CD4-positive, CD25-positive, alpha-beta regulatory T cell (primary cell): ENCODE results near the gene LRRC61. TPM values are rescaled to one million over a fixed set of nuclear protein-coding genes. Genes with fewer than 3 reads are reported as not detected.
A peak's percentile ranks its signal among the peaks of the same experiment; 100 is the strongest.

ENCODE experiments used
- ATAC-seq, 2 donors: fragments of 150-1000 bp; cut with Tn5 transposase; one replicate each; pipeline ENCODE4 v1.10.0; 2021; ENCODE audit warnings: low read depth in 2 of 2, moderate number of reproducible peaks in 2 of 2, moderate library complexity in 1 of 2
- DNase-seq, 3 donors: peaks; one replicate each; pipeline versions ENCODE4 v3.0.0 to v3.0.0-alpha.2; 2012 to 2022; ENCODE audit warnings: mixed read lengths in 1 of 3
- H3K27ac ChIP-seq: one replicate; pipeline ENCODE4 v1.7.0; 2013; ENCODE audit warnings: mild to moderate bottlenecking, low read length; ENCODE audit not compliant: insufficient read depth, poor library complexity, severe bottlenecking
- H3K27me3 ChIP-seq: one replicate; pipeline ENCODE4 v1.7.0; 2013; ENCODE audit warnings: low read length; ENCODE audit not compliant: control insufficient read depth, insufficient read depth
- H3K36me3 ChIP-seq: one replicate; pipeline ENCODE4 v1.7.0; 2013; ENCODE audit warnings: mild to moderate bottlenecking, low read length, moderate library complexity; ENCODE audit not compliant: control insufficient read depth, insufficient read depth
- H3K4me1 ChIP-seq: 2 replicates; pipeline ENCODE4 v1.7.0; 2013; ENCODE audit warnings: mild to moderate bottlenecking, low read length; ENCODE audit not compliant: insufficient read depth, control insufficient read depth, poor library complexity, severe bottlenecking
- H3K4me3 ChIP-seq: one replicate; pipeline ENCODE4 v1.7.0; 2013; ENCODE audit warnings: low read depth, mild to moderate bottlenecking, low read length, moderate library complexity
- H3K9me3 ChIP-seq, 2 experiments: 1 replicate in 1 of 2; 2 replicates in 1 of 2; pipeline ENCODE4 v1.7.0; 2013; ENCODE audit warnings: low read length in 2 of 2, mild to moderate bottlenecking in 1 of 2, moderate library complexity in 1 of 2; ENCODE audit not compliant: control insufficient read depth in 2 of 2
- H3K27ac Mint-ChIP-seq, 3 donors: one replicate each; pipeline ENCODE4 v1.8.0; 2020 to 2022; ENCODE audit warnings: mild to moderate bottlenecking in 3 of 3, mixed read lengths in 3 of 3, moderate library complexity in 2 of 3
- H3K27me3 Mint-ChIP-seq: one replicate; pipeline ENCODE4 v1.8.0; 2022; ENCODE audit warnings: mild to moderate bottlenecking, mixed read lengths
- H3K36me3 Mint-ChIP-seq: one replicate; pipeline ENCODE4 v1.8.0; 2020; ENCODE audit warnings: mixed read lengths
- H3K4me1 Mint-ChIP-seq, 4 donors: one replicate each; pipeline ENCODE4 v1.8.0; 2020 to 2022; ENCODE audit warnings: mixed read lengths in 4 of 4, mild to moderate bottlenecking in 1 of 4
- H3K4me3 Mint-ChIP-seq, 4 donors: one replicate each; pipeline ENCODE4 v1.8.0; 2020 to 2022; ENCODE audit warnings: mild to moderate bottlenecking in 4 of 4, mixed read lengths in 4 of 4, moderate library complexity in 3 of 4
- H3K9me3 Mint-ChIP-seq, 7 donors: one replicate each; pipeline ENCODE4 v1.8.0; 2020 to 2022; ENCODE audit warnings: mixed read lengths in 7 of 7, mild to moderate bottlenecking in 3 of 7, moderate library complexity in 2 of 7
- polyA plus RNA-seq, 4 donors: library from polyadenylated mRNA; unstranded; fragments of 300-500 nt; fragmentation: Illumina TruSeq; gene quantifications; one replicate each; pipeline ENCODE4 v1.2.3, GENCODE V29; 2021
- total RNA-seq: library from RNA; stranded (reverse); gene quantifications from one replicate; pipeline ENCODE4 v1.2.3, GENCODE V29; 2022

The LRRC61 gene
- total and polyA plus RNA-seq, 5 donors from 2014 or later = 10.7 to 33.1 (median 25.5) TPM

DNA sequence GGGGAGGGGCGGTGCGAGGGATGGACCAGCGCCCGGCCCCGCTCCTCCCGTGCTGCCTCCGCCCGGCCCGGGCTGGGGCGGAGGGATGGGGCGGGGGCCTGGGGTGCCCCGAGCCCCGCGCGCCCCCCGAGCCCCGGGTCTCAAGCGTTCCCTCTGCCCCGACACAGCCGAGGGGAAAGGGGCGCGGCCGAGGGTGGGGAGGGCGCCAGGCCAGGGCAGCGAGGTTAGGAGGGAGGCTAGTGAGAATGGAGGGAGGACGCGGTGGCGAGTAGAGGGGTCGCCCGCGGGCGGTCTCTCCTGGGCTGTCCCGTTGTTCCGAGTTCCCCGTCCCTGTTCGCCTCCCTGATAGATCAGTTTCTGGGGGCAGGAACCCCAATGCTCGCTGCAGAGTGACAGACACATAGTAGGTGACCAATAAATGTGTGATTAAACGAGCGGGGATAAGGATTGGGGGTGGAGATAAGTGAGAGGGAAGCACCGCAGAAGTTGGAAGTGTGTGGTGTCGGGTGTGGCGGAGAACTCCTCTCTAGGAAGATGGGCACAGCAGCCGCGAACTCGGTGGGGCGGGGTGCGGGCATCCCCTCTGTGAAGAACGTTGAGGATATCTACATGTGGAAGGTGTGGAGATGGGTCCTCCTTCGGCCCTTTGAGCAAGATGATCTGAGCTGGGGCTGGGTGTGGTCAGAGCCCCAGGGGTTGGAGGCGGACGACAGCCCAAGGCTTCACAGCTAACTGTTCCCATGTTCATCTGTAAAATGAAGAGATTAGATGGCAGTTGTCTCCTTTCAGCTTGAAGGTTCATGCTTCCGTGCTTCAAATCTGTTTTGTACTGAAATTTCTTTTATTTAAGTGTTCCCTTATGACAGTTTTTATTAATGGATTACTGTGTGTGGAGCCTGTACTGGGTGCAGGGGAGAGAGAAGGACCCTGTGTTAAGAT is 56.6 kb downstream of the LRRC61 start:
- no peaks in the 10 kb centered on the region for H3K27me3 ChIP-seq
- H3K4me1 ChIP-seq = peaks cover 30% of the 10 kb centered on the region
- H3K9me3 ChIP-seq = no peaks in the 10 kb centered on the region
- Mint-ChIP-seq H3K4me3 (peak overlapping the region; percentile 90 to 95 (median 92)), H3K27me3 (no peaks in the 10 kb centered on the region), H3K27ac (peak overlapping the region; percentile 16 to 86 (median 79)), H3K4me1 (peaks cover 13 to 59% (median 45%) of the 10 kb centered on the region in 4 donors), H3K9me3 (no peaks in the 10 kb centered on the region), H3K36me3 (no peaks in the 10 kb centered on the region)
- H3K36me3 ChIP-seq = no peaks in the 10 kb centered on the region
- H3K4me3 ChIP-seq = peak overlapping the region; percentile 78
- peak in 1 of 2 donors; percentile 26 for ATAC-seq
- DNase-seq = no peak
- H3K27ac ChIP-seq = peak overlapping the region; percentile 60

DNA sequence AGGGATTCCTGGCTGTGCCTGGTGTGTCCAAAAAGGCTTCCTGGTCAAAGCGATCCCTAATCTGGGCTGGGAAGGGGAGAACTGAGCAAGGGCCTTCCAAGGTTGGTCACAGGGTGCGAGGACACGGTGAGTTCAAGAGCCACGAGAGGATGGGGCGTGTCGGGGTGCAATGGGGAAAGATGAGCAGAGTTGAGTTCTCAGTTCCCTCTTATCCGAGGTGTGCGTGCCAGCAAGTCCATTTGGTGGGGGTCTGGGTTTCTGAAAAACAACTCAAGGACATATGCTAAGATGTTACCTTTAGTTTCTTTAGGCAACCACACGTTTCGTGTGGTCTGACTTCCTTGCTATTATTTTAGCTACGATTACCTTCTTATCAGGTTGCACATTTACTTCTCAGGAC is 57.3 kb downstream of the LRRC61 start:
- H3K4me3 Mint-ChIP-seq = peak overlapping the region; percentile 56 to 93 (median 90)
- H3K4me1 Mint-ChIP-seq = peaks cover 13 to 55% (median 42%) of the 10 kb centered on the region in 4 donors
- H3K27ac Mint-ChIP-seq = peak overlapping the region; percentile 16 to 86 (median 79)
- Histone ChIP-seq H3K27me3 (no peaks in the 10 kb centered on the region), H3K4me3 (peak overlapping the region; percentile 78), H3K27ac (no peak overlapping the region), H3K9me3 (no peaks in the 10 kb centered on the region), H3K36me3 (no peaks in the 10 kb centered on the region), H3K4me1 (peaks cover 30% of the 10 kb centered on the region)
- no peaks in the 10 kb centered on the region for H3K9me3 Mint-ChIP-seq
- no peaks in the 10 kb centered on the region for H3K36me3 Mint-ChIP-seq
- ATAC-seq (no peak), DNase-seq (no peak)
- H3K27me3 Mint-ChIP-seq = no peaks in the 10 kb centered on the region

DNA sequence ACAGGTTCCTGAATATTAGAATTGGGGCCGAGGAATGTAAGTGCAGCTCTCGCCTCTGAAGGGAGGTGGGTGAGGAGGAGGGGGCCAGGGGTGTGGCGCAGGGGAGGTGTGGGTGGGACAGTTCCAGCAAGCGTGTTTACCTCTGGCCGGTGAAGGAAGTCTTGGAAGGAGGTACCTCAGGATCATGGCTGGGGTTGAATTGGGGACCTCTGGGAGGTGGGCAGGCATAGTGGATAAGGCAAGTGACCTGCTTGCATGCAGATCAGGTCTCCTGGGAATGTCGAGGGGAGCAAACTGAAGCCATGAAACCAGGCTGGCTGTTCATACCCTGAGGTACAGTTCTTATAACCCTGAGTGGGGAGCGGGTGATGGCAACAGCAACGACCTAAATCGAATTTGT is 57.9 kb downstream of the LRRC61 start:
- H3K27ac ChIP-seq = no peak overlapping the region
- no peak overlapping the region for H3K4me3 ChIP-seq
- no peaks in the 10 kb centered on the region for H3K9me3 ChIP-seq
- peak overlapping the region in 2 of 4 donors; percentile 52 to 91 for H3K4me3 Mint-ChIP-seq
- peaks cover 9 to 50% (median 37%) of the 10 kb centered on the region in 4 donors for H3K4me1 Mint-ChIP-seq
- ATAC-seq = no peak
- H3K9me3 Mint-ChIP-seq = no peaks in the 10 kb centered on the region
- H3K36me3 Mint-ChIP-seq = no peaks in the 10 kb centered on the region
- H3K27me3 Mint-ChIP-seq = no peaks in the 10 kb centered on the region
- no peak overlapping the region for H3K27ac Mint-ChIP-seq
- peaks cover 30% of the 10 kb centered on the region for H3K4me1 ChIP-seq
- no peaks in the 10 kb centered on the region for H3K27me3 ChIP-seq
- H3K36me3 ChIP-seq = no peaks in the 10 kb centered on the region
- DNase-seq = no peak

GRCh38 chr7:150381785-150382122 is 58.6 kb downstream of the LRRC61 start:
- H3K27ac ChIP-seq = no peak overlapping the region
- H3K9me3 ChIP-seq = no peaks in the 10 kb centered on the region
- peak overlapping the region in 1 of 4 donors; percentile 68 for H3K4me3 Mint-ChIP-seq
- peaks cover 6 to 44% (median 32%) of the 10 kb centered on the region in 4 donors for H3K4me1 Mint-ChIP-seq
- ATAC-seq (no peak), DNase-seq (no peak)
- H3K4me3 ChIP-seq = no peak overlapping the region
- H3K27ac Mint-ChIP-seq = no peak overlapping the region
- no peaks in the 10 kb centered on the region for H3K36me3 Mint-ChIP-seq
- H3K4me1 ChIP-seq = peaks cover 30% of the 10 kb centered on the region
- H3K9me3 Mint-ChIP-seq = no peaks in the 10 kb centered on the region
- H3K27me3 ChIP-seq = no peaks in the 10 kb centered on the region
- no peaks in the 10 kb centered on the region for H3K36me3 ChIP-seq
- no peaks in the 10 kb centered on the region for H3K27me3 Mint-ChIP-seq

- DNase-seq (no peak), ATAC-seq (no peak)
- no peaks in the 10 kb centered on the region for H3K9me3 ChIP-seq
- H3K27me3 ChIP-seq = no peaks in the 10 kb centered on the region
- H3K27ac ChIP-seq = no peak overlapping the region
- Mint-ChIP-seq H3K27me3 (no peaks in the 10 kb centered on the region), H3K9me3 (no peaks in the 10 kb centered on the region), H3K4me1 (peaks cover 6 to 43% (median 31%) of the 10 kb centered on the region in 4 donors), H3K36me3 (no peaks in the 10 kb centered on the region), H3K4me3 (peak overlapping the region in 3 of 4 donors; percentile 31 to 78 (median 68)), H3K27ac (peak overlapping the region in 1 of 3 donors; percentile 54)
- no peak overlapping the region for H3K4me3 ChIP-seq
- no peaks in the 10 kb centered on the region for H3K36me3 ChIP-seq
- H3K4me1 ChIP-seq = peaks cover 30% of the 10 kb centered on the region
Measured at GRCh38 chr7:150382123-150382843, 59.1 kb downstream of the LRRC61 start.

DNA sequence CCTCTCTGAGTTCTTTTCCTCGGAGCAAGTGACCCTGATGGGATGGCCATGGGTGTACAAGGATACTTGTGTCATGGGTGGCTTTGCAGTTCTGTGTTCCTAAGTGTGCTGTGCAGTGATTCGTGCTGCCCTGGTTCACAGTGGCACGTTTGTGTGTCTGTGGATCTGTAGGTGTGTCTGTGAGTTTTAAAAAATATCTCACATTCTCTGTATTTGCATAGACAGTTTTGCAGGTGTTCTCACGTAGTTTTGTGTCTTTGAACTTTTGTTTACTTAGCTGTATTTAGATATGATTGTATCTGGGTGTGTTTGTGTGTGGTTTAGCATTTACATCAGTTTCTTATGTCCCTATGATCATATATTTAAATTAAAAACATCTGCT is 59.7 kb downstream of the LRRC61 start:
- H3K36me3 ChIP-seq = no peaks in the 10 kb centered on the region
- H3K9me3 Mint-ChIP-seq = no peaks in the 10 kb centered on the region
- H3K9me3 ChIP-seq = no peaks in the 10 kb centered on the region
- H3K4me1 Mint-ChIP-seq = peaks cover 6 to 38% (median 28%) of the 10 kb centered on the region in 4 donors
- DNase-seq (no peak), ATAC-seq (no peak)
- H3K36me3 Mint-ChIP-seq = no peaks in the 10 kb centered on the region
- H3K4me1 ChIP-seq = peaks cover 27% of the 10 kb centered on the region
- no peak overlapping the region for H3K27ac ChIP-seq
- peak overlapping the region in 1 of 3 donors; percentile 54 for H3K27ac Mint-ChIP-seq
- no peaks in the 10 kb centered on the region for H3K27me3 Mint-ChIP-seq
- no peak overlapping the region for H3K4me3 ChIP-seq
- peak overlapping the region in 3 of 4 donors; percentile 31 to 78 (median 61) for H3K4me3 Mint-ChIP-seq
- H3K27me3 ChIP-seq = no peaks in the 10 kb centered on the region

- Mint-ChIP-seq H3K4me1 (peaks cover 6 to 31% (median 24%) of the 10 kb centered on the region in 4 donors), H3K9me3 (no peaks in the 10 kb centered on the region), H3K27ac (peak overlapping the region in 1 of 3 donors; percentile 69), H3K36me3 (no peaks in the 10 kb centered on the region), H3K4me3 (no peak overlapping the region), H3K27me3 (no peaks in the 10 kb centered on the region)
- H3K9me3 ChIP-seq = no peaks in the 10 kb centered on the region
- no peaks in the 10 kb centered on the region for H3K27me3 ChIP-seq
- no peaks in the 10 kb centered on the region for H3K36me3 ChIP-seq
- DNase-seq (no peak), ATAC-seq (no peak)
- H3K4me1 ChIP-seq = peaks cover 19% of the 10 kb centered on the region
- H3K4me3 ChIP-seq = no peak overlapping the region
- no peak overlapping the region for H3K27ac ChIP-seq
Measured at GRCh38 chr7:150383710-150384397, 60.7 kb downstream of the LRRC61 start.
